HG02759 (cell line): ENCODE results near the gene PTHLH.

ENCODE experiments used
- ATAC-seq: cut with Tn5 transposase; IDR thresholded peaks from one replicate; pipeline ENCODE4 v1.9.1; 2021; ENCODE audit warnings: mild to moderate bottlenecking, moderate library complexity; ENCODE audit not compliant: unreplicated experiment

PTHLH gene

GRCh38 chr12:27946421-27946820 lies 26.1 kb downstream of the PTHLH start:
- ATAC-seq = no peak

- peak; percentile 96 for ATAC-seq
Observed at GRCh38 chr12:27940756-27941402, 31.7 kb downstream of the PTHLH start.

DNA sequence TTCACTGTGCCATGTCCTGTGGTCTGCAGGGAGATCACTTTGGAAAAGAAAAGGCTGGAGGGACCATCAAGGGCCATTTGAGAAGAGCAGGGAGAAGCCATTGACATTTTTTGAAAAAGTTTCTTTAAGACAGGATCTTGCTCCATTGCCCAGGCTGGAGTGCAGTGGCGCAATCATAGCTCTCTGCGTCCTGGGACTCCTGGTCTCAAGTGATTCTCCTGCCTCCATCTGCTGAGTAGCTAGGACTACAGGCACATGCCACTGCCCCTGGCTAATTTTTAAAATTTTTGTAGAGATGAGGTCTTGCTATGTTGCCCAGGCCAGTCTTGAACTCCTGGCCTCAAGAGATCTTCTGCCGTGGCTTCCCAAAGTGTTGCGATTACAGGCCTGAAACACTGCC lies 32.3 kb downstream of the PTHLH start:
- ATAC-seq = peak; percentile 11

DNA sequence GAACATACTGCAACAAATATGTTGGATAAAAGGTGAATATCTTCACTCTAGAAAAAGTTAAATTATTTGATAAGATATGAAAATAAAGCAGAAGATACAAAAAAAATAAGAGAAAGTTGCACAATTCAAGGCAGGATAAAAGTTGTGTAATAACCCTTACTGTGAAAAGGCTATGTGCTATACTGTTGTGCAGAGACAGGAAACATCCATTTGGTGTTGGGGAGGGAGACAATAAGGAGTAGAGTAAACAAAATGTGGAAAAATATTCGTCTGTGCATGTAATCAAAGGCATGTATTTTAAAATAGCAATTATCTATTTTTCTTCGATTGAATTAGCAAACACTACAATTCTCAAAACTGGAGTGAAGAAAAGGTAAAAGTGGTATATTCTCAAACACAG lies 34.8 kb downstream of the PTHLH start:
- no peak for ATAC-seq

DNA sequence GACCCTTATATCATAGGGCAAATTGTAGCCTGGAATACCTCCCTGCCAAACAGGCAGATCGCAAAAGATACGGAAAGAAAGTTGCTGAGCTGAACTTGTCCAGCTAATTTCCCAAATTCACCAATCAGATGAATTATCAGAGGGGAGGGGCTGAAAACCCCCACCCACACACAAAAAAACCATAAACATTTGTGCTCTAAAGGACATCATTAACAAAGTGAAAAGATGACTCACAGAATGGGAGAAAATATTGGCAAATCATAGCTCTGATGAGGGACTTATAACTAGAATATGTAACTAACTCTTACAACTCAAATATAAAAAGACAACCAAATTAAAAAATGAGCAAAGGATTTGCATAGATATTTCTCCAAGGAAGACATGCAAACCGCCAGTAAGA lies 36.3 kb downstream of the PTHLH start:
- no peak for ATAC-seq

DNA sequence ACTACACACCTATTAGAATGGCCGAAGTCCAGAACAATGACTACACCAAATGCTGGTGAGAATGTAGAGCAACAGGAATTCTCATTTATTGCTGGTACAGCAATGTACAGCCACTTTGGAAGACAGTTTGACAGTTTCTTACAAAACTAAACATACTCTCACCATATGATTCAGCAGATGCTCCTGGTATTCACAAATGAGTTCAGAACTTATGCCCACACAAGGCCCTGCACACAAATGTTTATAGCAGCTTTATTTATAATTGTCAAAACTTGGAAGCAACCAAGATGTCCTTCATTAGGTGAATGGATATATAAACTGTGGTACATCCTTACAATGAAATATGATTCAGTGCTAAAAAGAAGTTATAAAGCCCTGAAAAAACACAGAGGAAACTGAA lies 38.3 kb downstream of the PTHLH start:
- ATAC-seq = no peak

DNA sequence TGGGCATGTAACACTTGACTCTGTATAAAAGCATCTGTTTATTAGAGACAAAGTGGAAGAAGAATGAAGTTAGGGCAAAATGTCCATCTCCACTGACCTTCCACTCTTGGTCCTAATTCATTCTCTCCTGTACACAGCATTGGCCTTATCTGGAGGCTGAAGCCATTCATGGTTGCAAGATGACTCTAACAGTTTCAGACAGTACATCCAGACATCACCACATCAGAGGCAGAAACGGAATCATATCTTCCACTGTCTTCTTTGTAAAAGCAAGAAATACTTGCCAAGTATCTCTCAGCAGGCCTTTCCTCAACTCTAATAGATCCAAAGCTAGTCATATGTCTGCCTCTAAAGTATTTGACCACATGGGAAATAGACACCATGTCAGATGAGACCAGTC lies 41.1 kb downstream of the PTHLH start:
- ATAC-seq = no peak

DNA sequence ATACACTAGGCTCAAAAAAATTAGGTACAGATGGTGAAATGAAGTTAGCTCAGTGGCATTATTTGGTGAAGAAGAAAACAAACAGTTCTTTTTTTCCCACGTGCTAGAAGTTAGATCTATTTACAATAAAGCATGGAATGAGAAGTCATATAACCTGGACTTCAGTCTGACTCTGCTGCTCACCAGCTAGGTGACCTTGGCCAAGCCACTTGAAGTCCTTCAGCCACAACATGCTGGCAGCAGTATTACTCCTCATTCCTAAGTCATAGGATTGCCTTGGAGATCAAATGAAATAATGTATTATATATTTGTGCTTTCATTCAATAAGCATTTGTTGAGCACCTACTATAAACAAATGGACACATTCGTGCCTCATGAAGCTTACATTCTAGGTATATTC lies 45.2 kb downstream of the PTHLH start:
- no peak for ATAC-seq

GRCh38 chr12:27924350-27925135 lies 48.0 kb downstream of the PTHLH start:
- ATAC-seq = no peak

DNA sequence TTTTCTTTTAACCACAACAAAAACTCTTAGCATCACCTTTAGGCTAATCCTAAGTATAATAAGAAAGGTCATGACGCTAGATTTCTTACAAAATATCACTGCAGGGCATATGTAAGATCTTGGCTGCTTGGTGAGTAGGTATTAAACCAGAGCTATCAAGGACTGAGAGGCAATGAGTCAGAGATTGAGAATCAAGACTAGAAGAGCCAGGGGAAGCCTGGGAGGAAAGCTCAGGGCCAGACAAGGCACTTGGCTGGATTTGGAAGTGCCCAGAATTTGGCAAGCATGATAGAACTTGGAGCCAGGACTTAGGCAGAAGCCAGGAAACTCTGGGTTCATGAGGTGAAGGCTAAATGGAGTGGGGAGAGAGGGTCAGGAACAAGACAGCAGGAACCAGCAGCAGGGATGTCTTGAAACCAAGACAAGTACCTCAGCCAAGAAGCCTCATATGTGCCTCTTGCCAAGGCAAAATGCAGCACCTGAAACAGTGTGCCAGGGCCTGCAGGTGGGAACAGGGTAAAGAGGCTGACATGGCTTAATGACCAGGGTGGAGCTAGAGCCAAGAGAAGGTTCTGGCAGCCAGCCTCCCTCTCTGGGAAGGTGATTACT lies 49.9 kb downstream of the PTHLH start:
- no peak for ATAC-seq

DNA sequence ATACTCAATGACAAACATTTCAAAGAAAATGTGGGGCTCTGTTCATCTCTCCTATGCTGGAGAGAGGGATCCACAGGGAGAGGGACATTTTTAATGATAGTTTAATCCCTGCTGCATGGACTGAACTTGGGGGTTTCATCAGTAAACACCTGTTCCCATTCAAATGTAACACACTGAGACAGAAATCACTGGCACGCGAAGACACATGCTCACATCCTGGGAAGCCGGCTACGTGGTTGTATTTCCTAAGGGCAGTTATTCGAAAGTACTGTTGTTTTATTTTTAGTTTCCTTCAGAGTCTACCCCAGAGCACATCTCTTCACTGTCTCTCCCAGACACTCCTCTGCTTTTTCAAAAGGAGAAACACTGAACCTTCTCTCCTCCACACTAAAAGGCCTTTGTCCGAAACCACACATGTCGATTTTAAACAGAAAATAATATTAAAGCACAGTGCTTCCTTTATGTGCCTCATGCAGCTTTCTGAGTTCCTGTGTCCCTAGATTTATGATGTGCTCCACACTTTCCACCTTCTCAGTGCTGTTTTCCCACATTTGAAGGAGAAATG lies 52.8 kb downstream of the PTHLH start:
- ATAC-seq = no peak

- no peak for ATAC-seq
Observed at GRCh38 chr12:27915536-27915935, 57.0 kb downstream of the PTHLH start.

DNA sequence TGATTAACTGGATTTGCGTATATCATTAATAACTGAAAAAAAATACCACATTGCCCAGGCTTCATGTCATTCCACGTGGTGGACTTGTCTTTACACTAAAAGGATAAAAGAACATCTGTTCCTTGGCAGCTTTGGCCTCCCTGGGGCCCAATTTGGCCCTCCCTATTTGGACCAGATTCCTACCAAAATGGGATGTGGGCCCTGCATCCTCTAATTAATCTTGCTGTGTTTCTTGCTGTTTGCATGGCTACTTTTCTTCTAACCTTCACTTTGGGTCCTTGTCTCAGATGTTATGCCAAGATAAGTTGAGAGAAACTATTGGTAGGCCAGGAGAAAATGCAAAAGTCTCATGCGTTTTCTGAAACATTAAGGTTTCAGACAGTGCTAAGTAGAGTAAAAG lies 57.5 kb downstream of the PTHLH start:
- ATAC-seq = no peak

- ATAC-seq = no peak
Observed at GRCh38 chr12:27913999-27914614, 58.4 kb downstream of the PTHLH start.

DNA sequence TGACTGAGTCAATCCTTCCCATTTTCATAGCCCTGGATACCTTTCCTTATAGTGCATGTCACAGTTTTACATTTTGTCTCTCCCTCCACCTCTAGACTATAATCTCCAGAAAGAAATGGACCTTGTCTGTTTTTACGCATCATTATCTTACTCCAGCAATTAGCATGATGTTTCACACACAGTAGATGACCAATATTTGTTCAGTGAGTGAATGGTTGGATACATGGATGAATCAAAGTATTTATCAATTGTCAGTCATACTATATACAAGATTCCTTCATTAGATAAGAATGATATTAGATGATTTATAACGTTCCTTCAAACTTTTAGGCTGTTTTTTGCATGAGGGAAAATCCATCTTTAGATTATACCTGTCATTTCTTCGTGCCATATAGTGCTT lies 61.1 kb downstream of the PTHLH start:
- ATAC-seq = no peak
